ENCODE measurements around the gene NTN1.
"Not testable (repeated sequence)": the region's sequence is repeated elsewhere in the genome, so short reads cannot be mapped to it uniquely, and the experiment has no call there.

Gene NTN1

GRCh38 chr17:9094193-9094592 is 72.9 kb downstream of the NTN1 start:
- no peak overlapping the region for H3K27ac ChIP-seq
- TF ChIP-seq CTCF (conservative IDR thresholded peaks at IDR 0.05), result no peak
- TF ChIP-seq ZFX (IDR thresholded peaks at IDR 0.05), result no peak

DNA sequence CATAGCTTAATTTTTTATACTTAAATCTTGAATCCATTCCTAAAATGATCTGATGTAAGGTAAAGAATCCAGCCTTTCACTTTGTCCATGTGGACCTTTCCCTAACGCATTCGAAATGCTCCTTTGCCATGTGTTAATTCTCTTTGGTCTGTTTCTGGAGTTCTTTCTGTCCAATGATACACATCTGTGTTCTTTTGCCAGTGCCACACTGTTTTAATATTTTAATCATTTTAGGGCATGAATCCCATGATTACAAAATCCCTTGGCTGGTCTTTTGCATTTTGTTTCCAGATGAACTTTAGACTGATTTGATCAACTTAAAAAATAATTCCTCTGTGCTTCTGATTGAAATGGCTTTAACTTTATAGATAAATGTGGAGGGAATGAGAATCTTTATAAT is 74.1 kb downstream of the NTN1 start:
- no peak for TF ChIP-seq CTCF (conservative IDR thresholded peaks at IDR 0.05)
- no peak for TF ChIP-seq ZFX (IDR thresholded peaks at IDR 0.05)
- no peak overlapping the region for H3K27ac ChIP-seq

DNA sequence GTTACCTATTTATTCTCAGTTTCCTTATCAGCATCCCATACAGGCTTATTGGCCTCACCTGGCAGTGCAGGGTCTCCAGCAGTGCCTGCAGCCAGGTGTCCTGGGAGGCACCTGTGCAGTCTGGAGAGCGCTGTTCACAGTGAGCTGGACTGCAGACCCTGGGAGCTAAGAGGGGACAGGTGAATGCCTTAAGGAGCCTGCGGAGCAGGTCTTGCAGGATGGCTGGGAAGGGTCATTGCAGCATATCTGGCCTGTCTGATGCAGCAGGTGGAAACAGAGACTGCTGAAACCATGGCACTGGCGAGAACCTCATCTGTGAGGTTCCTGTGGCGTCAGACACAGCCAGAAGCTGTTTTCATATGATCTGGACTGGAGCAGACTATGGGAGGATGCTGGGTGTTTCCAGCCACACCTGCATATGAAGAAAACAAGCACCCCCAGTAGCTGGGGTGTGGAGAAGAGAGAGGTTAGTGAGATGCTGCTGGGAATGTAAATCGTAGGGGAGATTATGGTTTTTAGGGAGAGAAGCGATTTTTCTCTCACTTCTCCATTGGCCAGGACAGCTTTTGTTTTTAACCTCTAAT is 77.0 kb downstream of the NTN1 start:
- TF ChIP-seq CTCF (conservative IDR thresholded peaks at IDR 0.05), result no peak
- no peak for TF ChIP-seq ZFX (IDR thresholded peaks at IDR 0.05)

DNA sequence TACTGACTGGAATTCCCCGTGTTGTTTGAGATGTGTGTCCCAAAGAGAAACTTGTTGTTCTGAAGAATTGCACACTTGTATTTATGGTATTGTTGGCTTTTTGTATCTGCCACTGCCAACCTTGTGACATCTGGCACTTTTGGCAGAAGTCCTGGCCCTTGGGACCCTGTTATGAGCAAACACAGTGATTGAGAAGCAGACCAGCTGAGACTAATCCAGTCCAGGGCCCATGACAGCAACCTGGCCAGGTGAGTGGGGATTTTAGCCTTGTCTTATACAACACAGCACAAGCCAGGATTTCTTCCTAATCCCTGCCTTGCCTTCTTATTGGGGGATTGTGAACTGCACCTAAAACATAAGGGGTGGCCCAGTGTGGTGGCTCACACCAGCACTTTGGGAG is 80.0 kb downstream of the NTN1 start:
- H3K27ac ChIP-seq, result no peak overlapping the region
- TF ChIP-seq ZFX (IDR thresholded peaks at IDR 0.05) (no peak), CTCF (conservative IDR thresholded peaks at IDR 0.05) (no peak)

More for the DNA sequence above, 77.0 kb downstream of the NTN1 start:
- no peak overlapping the region for H3K27ac ChIP-seq

- H3K27ac ChIP-seq, result not testable (repeated sequence)
Observed at GRCh38 chr17:9103193-9103592, 81.9 kb downstream of the NTN1 start.

- no peak overlapping the region for H3K27ac ChIP-seq
- no peak for TF ChIP-seq ZFX (IDR thresholded peaks at IDR 0.05)
- TF ChIP-seq CTCF (conservative IDR thresholded peaks at IDR 0.05), result no peak
Observed at GRCh38 chr17:9104370-9105041, 83.2 kb downstream of the NTN1 start.

GRCh38 chr17:9105068-9105868 is 84.0 kb downstream of the NTN1 start:
- TF ChIP-seq ZFX (IDR thresholded peaks at IDR 0.05) (no peak), CTCF (conservative IDR thresholded peaks at IDR 0.05) (no peak)
- H3K27ac ChIP-seq, result no peak overlapping the region

GRCh38 chr17:9106278-9106677 is 85.0 kb downstream of the NTN1 start:
- H3K27ac ChIP-seq, result not testable (repeated sequence)

All from C4-2B (cell line).